PC-9 (cell line): ENCODE measurements around the gene HHAT. TPM values are rescaled to one million over a fixed set of nuclear protein-coding genes. Genes with fewer than 3 reads are reported as not detected.
A peak's percentile ranks its signal among the peaks of the same experiment; 100 is the strongest.

Experiments
- BruUV-seq: library from RNA; stranded (reverse); fragments of 400-500 nt; replicated peaks from 2 replicates; lab custom pipeline; 2021; lab: Mats Ljungman, UMichigan
- CTCF ChIA-PET: fragments of 300-600 bp; sonication (Branson Sonifier 250); formaldehyde crosslinking; loops from one replicate; lab custom pipeline; 2022; ENCODE audit warnings: antibody characterized with exemption; lab: Charles Lee
- POLR2A ChIA-PET: fragments of 300-600 bp; sonication (Branson Sonifier 250); formaldehyde crosslinking; loops from one replicate; lab custom pipeline; 2022; ENCODE audit warnings: antibody characterized with exemption; ENCODE audit not compliant: unreplicated experiment; lab: Charles Lee
- DNase-seq, 2 experiments: peaks; one replicate each; pipeline versions ENCODE4 v3.0.0 to v3.0.0-alpha.2; 2015 to 2022; ENCODE audit warnings: mixed read lengths in 1 of 2
- H2AFZ ChIP-seq: fragments of 200-600 bp; sonication (generic); 2 replicates; pipeline ENCODE4 v1.8.1; 2017; ENCODE audit warnings: antibody characterized with exemption
- H3F3A ChIP-seq: fragments of 200-600 bp; sonication (generic); 2 replicates; pipeline ENCODE4 v1.8.1; 2017; ENCODE audit warnings: antibody characterized with exemption, mild to moderate bottlenecking, low read depth; ENCODE audit not compliant: insufficient read depth
- H3K27ac ChIP-seq: fragments of 200-600 bp; sonication (generic); 2 replicates; pipeline ENCODE4 v1.6.1; 2016; ENCODE audit warnings: mixed run types
- H3K27me3 ChIP-seq: fragments of 200-600 bp; sonication (generic); 2 replicates; pipeline ENCODE4 v1.6.1; 2016; ENCODE audit warnings: low read depth, mixed run types; ENCODE audit not compliant: insufficient read depth
- H3K36me3 ChIP-seq: fragments of 200-600 bp; sonication (generic); 2 replicates; pipeline ENCODE4 v1.6.1; 2016; ENCODE audit warnings: low read depth, mixed run types
- H3K4me1 ChIP-seq: fragments of 200-600 bp; sonication (generic); replicated peaks from 2 replicates; pipeline ENCODE4 v1.6.1; 2016; ENCODE audit warnings: mixed run types; ENCODE audit not compliant: insufficient read depth
- H3K4me2 ChIP-seq: fragments of 200-600 bp; sonication (generic); 2 replicates; pipeline ENCODE4 v1.6.1; 2017; ENCODE audit warnings: mixed run types
- H3K4me3 ChIP-seq: fragments of 200-600 bp; sonication (generic); 2 replicates; pipeline ENCODE4 v1.6.1; 2016; ENCODE audit warnings: mixed run types
- H3K79me2 ChIP-seq: fragments of 200-600 bp; sonication (generic); 2 replicates; pipeline ENCODE4 v1.6.1; 2017; ENCODE audit warnings: low read depth, mixed run types
- H3K9me2 ChIP-seq: fragments of 200-600 bp; sonication (generic); 2 replicates; pipeline ENCODE4 v1.8.1; 2017; ENCODE audit warnings: mild to moderate bottlenecking; ENCODE audit not compliant: insufficient read depth
- H3K9me3 ChIP-seq: fragments of 200-600 bp; sonication (generic); 2 replicates; pipeline ENCODE4 v1.8.1; 2016; ENCODE audit warnings: low read depth; ENCODE audit not compliant: insufficient read depth
- H4K20me1 ChIP-seq: fragments of 200-600 bp; sonication (generic); 2 replicates; pipeline ENCODE4 v1.8.1; 2017; ENCODE audit not compliant: insufficient read depth
- CTCF ChIP-seq: fragments of 200-600 bp; sonication (generic); conservative IDR thresholded peaks from 2 replicates; pipeline ENCODE4 v1.6.1; 2017; ENCODE audit warnings: mixed run types, antibody characterized with exemption, mild to moderate bottlenecking, moderate library complexity
- EZH2 ChIP-seq: fragments of 200-600 bp; sonication (generic); IDR thresholded peaks from 2 replicates; pipeline ENCODE4 v1.8.0; 2017; ENCODE audit warnings: antibody characterized with exemption, low read depth
- intact Hi-C: fragments of 100-400 bp; cut with micrococcal nuclease; formaldehyde crosslinking; loops from one replicate; pipeline ENCODE4 v1.10.0; 2022; ENCODE audit not compliant: unreplicated experiment
- total RNA-seq: library from RNA; stranded (reverse); gene quantifications from 2 replicates; pipeline ENCODE4 v1.2.3, GENCODE V29; 2021

Gene HHAT
- total RNA-seq, 1 experiment from 2014 or later, result 5.3 TPM

- no peaks in the 10 kb centered on the region for H3K79me2 ChIP-seq
Observed at GRCh38 chr1:210302501-210302900, 26.2 kb upstream of the HHAT start.

GRCh38 chr1:210303391-210303790 lies 25.3 kb upstream of the HHAT start:
- no peaks in the 10 kb centered on the region for H4K20me1 ChIP-seq
- no peaks in the 10 kb centered on the region for H3K79me2 ChIP-seq
- no peak overlapping the region for H2AFZ ChIP-seq
- H3K4me2 ChIP-seq, result no peak overlapping the region
- POLR2A ChIA-PET, result no interaction called here
- no peaks in the 10 kb centered on the region for H3K9me3 ChIP-seq
- H3K4me1 ChIP-seq, result no peaks in the 10 kb centered on the region
- CTCF ChIA-PET, result no interaction called here
- H3K9me2 ChIP-seq, result no peaks in the 10 kb centered on the region
- H3K27ac ChIP-seq, result no peak overlapping the region
- DNase-seq, result no peak
- H3K27me3 ChIP-seq, result no peaks in the 10 kb centered on the region
- intact Hi-C loops, result no loop called here
- H3K4me3 ChIP-seq, result no peak overlapping the region
- H3K36me3 ChIP-seq, result no peaks in the 10 kb centered on the region
- no TSS peak for BruUV-seq
- TF ChIP-seq CTCF (no peak), EZH2 (no peak)
- no peaks in the 10 kb centered on the region for H3F3A ChIP-seq

More at GRCh38 chr1:210302501-210302900, 26.2 kb upstream of the HHAT start:
- intact Hi-C loops, result no loop called here
- Histone ChIP-seq H3K4me3 (no peak overlapping the region), H3K9me3 (no peaks in the 10 kb centered on the region), H3K4me1 (no peaks in the 10 kb centered on the region), H2AFZ (no peak overlapping the region), H4K20me1 (no peaks in the 10 kb centered on the region), H3K27me3 (no peaks in the 10 kb centered on the region), H3K4me2 (no peak overlapping the region), H3F3A (no peaks in the 10 kb centered on the region), H3K27ac (no peak overlapping the region), H3K9me2 (no peaks in the 10 kb centered on the region; the same call in 1 of the 2 replicates), H3K36me3 (no peaks in the 10 kb centered on the region)
- no peak for DNase-seq
- ChIA-PET POLR2A (no interaction called here), CTCF (no interaction called here)
- TF ChIP-seq CTCF (no peak), EZH2 (no peak)
- no TSS peak for BruUV-seq

- Histone ChIP-seq H3K27ac (no peak overlapping the region), H3K4me1 (0 out of 2 replicates have a peak, but pooled peaks cover 10% of the 10 kb centered on the region), H4K20me1 (no peaks in the 10 kb centered on the region), H3K9me2 (no peaks in the 10 kb centered on the region), H3K4me2 (peak overlapping the region; percentile 87), H3K79me2 (no peaks in the 10 kb centered on the region), H3K4me3 (peak overlapping the region; percentile 53; the same call in 1 of the 2 replicates), H3F3A (no peaks in the 10 kb centered on the region), H3K27me3 (no peaks in the 10 kb centered on the region), H3K36me3 (no peaks in the 10 kb centered on the region), H2AFZ (no peak overlapping the region), H3K9me3 (no peaks in the 10 kb centered on the region)
- POLR2A ChIA-PET, result interaction anchor here (0.5 to 0.7 kb wide), 2 partner anchors 79 to 882 kb away, joined by 5 to 6 read pairs; no protein-coding TSS in a partner anchor
- BruUV-seq, result no TSS peak
- intact Hi-C loops, result loop anchor here (1.0 to 10.0 kb wide), 6 partner anchors 58 to 450 kb away; partner anchors contain the start of gene SERTAD4
- CTCF ChIA-PET, result interaction anchor here (0.6 to 1.4 kb wide), 8 partner anchors 12 to 939 kb away, joined by 3 to 26 read pairs (median 8); no protein-coding TSS in a partner anchor
- no peak for TF ChIP-seq EZH2
- TF ChIP-seq CTCF, result no peak
- no peak for DNase-seq
Observed at GRCh38 chr1:210310562-210311153, 18.0 kb upstream of the HHAT start.
